GM19193 (cell line): ENCODE results near the gene TENM3.

Experiments
- POLR2A ChIP-seq: IDR thresholded peaks from 4 replicates; pipeline ENCODE4 v1.6.1; 2011; ENCODE audit not compliant: insufficient read depth, insufficient read length; ENCODE audit errors: extremely low read depth

Gene TENM3

GRCh38 chr4:182765987-182766856, 523.0 kb downstream of the TENM3 start:
- TF ChIP-seq POLR2A: no peak

DNA sequence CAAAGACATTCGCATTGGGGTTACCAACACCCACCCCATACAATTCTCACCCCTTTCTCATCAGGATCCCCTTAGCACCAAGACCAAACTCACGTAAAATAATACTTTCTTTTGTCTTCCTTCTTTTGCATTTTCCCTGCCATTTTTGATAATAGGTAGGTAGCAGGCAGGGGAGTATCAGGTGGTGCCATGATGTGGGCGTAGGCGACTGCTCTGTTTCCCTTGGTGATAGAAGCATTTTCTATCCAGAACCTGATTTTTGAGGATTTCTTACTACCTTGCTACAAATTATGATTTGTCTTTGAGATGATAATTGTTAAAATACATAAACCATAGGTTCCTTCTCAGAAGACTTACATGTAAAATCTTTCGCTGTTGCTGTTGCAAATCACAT, 523.7 kb downstream of the TENM3 start:
- TF ChIP-seq POLR2A: no peak

DNA sequence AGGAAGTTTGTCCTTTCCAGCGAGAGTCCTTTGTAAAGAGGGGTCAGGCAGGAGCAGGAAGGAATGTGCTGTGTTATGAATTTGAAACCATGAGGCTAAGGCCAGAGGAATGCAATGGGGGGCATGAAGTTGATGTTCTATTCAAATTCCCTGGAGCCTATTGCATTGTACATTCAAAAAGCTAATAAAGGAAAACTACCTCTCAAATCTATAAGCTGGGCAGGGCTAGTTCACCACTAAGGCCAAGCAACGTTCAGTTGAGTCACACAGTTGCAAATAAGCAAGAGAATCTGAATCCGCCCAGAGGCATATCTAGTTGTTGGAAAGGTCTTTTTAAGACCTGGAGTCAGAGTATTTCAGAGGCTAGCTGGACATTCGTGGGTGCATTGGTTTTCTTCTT, 525.6 kb downstream of the TENM3 start:
- no peak for TF ChIP-seq POLR2A

- TF ChIP-seq POLR2A: no peak
Observed at GRCh38 chr4:182770259-182770995, 527.2 kb downstream of the TENM3 start.

DNA sequence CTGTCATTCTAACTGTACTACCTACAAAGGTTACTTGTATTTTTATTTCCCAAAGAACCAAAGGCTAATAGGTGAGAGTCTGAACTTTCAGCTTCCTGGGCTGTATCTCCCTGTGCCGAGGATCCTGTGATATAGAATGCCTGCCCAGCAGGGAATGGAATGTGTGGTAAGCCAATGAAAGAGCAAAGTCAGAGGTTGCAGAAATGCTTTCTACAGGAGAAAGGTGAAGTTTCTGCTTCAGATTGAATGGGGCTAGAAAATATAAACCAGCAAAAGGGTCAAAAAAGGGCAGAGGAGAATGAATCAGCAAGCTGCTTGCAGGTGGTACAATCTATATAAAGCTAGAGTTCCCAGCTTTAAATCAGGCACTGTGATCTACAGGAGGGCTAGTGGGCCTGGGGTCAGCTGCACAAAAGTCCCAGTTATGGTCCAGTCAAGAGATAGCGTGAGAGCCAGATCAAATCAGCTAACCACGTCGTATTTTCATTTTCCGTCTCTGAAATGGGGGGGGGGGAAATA, 527.9 kb downstream of the TENM3 start:
- no peak for TF ChIP-seq POLR2A

DNA sequence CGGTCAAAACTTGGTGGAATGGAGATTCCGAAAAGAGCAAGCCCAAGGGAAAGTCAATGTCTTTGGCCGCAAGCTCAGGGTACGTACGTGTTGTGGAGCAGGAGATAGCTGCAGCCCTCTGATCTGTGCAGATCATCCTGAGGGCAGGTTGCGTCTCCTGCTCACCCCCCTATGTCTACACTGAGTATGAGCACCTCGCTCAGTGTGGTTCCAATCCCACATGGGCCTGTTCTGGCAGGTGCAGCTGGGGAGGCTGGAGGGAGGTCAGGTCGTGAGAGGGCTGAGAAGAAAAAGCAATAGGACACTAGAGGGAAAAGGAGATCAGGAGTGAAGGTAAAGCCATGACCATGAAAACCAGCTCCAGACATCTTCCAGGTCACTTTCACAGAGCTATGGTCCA, 531.9 kb downstream of the TENM3 start:
- no peak for TF ChIP-seq POLR2A

DNA sequence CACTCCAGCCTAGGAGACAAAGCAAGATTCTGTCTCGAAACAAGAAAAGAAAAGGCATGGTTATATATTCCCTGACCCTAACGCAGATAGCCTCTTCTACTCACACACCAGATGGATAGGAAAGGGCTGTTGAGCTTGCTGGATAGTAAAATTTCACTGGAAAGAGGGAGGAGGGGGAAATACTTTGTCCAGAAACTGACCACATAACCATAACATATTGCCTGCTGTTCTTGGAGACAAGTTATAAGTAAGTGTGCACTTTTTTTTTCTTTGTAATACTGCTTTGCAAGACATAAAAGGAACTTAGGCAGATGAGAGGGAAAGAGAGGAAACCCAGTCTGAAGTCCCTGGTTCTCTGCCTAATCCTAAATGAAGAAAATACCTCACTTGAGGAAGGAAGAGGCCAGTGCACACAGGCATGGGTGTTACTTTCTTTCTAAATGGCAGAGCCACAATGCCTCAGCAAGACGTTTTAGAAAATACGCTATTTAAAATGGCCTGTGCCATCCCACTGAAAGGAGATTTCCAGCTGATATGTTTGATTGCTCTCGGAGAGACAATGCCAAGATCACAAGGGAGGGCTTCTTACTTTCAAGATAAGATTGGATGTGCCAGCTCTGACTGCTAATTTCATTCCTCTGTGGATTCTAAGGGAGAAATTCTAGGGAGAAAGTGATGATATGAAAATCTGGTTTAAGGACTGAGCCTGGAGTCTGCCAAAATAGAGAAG, 533.3 kb downstream of the TENM3 start:
- no peak for TF ChIP-seq POLR2A

GRCh38 chr4:182778222-182778982, 535.2 kb downstream of the TENM3 start:
- no peak for TF ChIP-seq POLR2A

- TF ChIP-seq POLR2A: no peak
Observed at GRCh38 chr4:182786991-182787390, 543.8 kb downstream of the TENM3 start.

DNA sequence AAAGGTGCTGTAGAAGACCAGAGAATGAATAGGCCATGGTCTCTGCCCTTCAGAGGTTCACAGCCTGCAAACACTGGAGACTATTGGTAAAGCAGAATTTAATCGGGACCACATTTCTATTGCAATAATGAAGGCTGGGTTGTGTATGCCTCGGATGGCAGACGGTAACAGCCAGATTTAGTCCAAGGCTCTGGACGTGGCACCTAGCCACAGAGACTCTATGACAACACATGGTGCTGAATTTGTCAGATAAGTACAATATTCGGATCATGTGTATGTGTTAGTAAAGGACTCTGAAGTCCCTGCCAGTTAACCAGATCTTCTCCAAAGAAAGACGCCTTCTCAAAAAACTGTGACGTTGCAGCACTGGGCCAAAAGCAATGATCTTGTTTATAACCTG, 545.0 kb downstream of the TENM3 start:
- no peak for TF ChIP-seq POLR2A

DNA sequence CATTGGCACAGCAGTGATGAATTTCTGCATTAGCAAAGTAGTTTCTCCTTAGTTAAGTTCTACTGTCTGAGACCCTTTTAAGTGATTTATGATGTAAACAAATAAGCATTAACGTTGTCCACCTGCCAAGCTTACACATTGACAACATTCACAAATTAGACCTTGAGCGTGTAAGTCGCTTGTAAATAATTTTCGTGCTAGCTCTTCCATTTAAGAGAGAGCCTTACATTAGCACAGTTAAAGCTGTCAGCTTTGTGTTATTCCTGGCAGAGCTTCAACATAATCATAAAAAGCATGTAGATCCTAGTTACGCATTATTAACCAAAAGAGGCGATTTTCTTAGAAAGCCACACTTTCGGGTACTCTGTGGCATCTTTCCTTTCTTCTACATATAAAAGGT, 546.3 kb downstream of the TENM3 start:
- no peak for TF ChIP-seq POLR2A

- no peak for TF ChIP-seq POLR2A
Observed at GRCh38 chr4:182795446-182796238, 552.4 kb downstream of the TENM3 start.

GRCh38 chr4:182799515-182800215, 556.5 kb downstream of the TENM3 start:
- TF ChIP-seq POLR2A: no peak

DNA sequence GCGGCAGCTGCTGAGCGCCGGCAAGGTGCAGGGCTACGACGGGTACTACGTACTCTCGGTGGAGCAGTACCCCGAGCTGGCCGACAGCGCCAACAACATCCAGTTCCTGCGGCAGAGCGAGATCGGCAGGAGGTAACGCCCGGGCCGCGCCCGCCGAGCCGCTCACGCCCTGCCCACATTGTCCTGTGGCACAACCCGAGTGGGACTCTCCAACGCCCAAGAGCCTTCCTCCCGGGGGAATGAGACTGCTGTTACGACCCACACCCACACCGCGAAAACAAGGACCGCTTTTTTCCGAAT, 557.0 kb downstream of the TENM3 start:
- TF ChIP-seq POLR2A: no peak

DNA sequence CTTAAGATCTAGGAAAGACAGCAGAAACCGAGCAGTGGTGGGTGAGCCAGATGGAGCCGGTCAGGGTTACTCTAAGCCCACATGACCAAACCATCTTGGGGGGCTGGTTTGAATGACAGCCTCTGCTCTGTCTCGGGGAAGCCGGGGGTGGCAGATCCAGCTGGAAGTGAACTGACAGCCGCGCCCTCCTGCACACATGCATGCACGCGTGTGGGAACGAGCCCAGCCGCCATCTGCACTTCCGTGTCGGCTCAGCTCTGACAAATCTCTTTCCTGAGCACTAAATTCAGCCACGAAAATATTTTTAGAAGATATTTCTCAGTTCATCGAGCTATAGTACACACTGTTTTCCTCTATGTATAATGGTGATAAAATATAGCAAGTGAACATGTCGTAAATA, 558.4 kb downstream of the TENM3 start:
- no peak for TF ChIP-seq POLR2A
